HG03558 (cell line): ENCODE results near the gene NIP7.

Experiments
- ATAC-seq: cut with Tn5 transposase; IDR thresholded peaks from one replicate; pipeline ENCODE4 v1.9.1; 2021; ENCODE audit warnings: moderate number of reproducible peaks; ENCODE audit not compliant: unreplicated experiment; ENCODE audit errors: extremely low read depth

NIP7 gene

DNA sequence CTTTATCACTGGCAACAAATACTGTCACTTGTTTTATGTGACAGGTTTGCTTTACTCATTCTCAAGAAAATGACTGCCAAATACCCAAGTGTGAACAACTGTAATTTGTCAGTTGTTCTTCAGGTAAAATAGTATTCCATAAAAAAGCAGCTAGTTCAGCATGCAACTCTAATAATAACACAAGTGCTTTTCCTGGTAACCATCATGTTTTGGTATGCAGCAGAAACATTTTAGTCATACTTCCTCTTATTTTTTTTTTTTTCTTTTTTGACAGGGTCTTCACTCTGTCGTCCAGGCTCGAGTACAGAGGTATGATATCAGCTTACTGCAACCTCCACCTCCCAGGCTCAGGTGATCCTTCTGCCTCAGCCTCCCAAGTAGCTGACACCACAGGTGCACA is 41.7 kb downstream of the NIP7 start:
- no peak for ATAC-seq

DNA sequence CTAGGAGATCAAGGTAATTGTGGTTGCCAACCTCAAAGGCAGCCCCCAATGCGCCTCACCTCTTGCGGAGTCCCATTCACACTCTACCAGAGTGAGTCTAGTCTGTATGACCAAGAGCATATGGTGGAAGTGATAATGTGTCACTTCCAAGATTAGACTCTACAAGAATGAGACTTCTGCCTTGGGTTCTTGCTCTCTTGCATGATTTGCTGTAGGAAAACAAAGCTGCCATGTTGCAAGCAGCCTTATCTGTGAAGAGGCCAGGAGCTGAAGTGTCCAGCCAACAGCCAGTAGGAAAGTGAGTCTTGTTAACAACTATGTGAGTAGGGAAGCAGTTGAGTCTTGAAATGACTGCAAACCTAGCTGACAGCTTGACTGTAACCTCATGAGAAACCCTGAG is 42.8 kb downstream of the NIP7 start:
- ATAC-seq = no peak

DNA sequence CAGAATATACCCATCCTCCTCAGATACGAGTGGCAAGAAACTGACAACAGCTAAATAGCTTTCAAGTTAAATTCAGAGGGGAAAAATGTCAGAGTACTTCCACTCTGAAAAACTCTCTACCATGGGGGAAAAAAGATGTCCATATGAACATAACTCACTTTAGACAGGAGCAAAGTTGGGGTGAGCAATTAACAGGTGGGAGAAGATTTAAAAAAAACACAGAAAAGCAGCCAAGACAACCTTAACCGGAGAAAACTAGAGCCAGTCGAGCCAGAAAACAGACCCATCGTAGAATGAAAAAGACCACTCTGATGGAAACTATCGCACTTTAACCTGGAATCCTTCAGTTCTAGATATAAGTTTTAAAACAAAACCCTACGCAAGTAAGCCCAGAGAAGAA is 45.4 kb downstream of the NIP7 start:
- ATAC-seq = no peak

DNA sequence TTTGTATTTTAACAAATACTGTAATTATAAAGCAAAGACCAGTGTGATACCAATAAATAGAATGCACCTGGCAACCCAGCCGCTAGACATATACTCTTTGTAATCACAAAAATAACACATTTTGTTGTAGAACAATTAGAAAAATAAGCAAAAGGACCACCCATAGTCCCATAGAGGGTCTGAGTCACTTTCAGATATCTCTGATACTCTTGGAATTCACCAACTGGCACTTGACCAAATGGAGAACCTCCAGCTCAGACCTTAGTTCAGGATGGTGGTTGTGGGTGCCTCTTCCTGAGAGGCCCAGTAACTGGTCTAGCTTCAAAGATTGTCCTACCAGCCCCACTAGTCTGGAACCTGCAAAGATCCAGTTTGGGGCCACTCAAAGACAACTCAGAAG is 47.0 kb downstream of the NIP7 start:
- no peak for ATAC-seq
